Measurements from ENCODE around the gene SRGAP3.
A peak's percentile ranks its signal among the peaks of the same experiment; 100 is the strongest.

Gene SRGAP3

DNA sequence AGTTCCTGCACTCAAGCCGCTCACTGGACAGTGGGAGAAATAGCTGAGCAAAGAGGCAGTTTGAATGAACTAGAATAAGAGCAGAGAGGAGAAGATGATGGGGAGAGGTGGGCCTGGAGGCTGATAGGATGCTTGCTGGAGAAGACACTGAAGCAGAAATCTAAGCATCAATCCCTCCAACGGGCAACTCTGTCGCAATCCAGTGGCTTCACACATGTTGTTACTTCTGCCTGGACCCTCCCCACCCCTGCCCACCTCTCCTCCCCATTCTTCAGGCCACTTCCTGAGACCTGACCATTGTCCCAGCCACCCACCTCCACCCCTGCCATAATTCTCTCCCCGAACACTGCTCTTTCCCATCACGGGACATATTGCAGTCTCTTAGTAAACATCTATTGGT lies 76.0 kb downstream of the SRGAP3 start:
- no peak overlapping the region for H3K27ac Mint-ChIP-seq
- H3K4me1 Mint-ChIP-seq (ENCODE audit: low read depth) = peaks cover 24% of the 10 kb centered on the region
- H3K9me3 Mint-ChIP-seq = no peaks in the 10 kb centered on the region
- no peaks in the 10 kb centered on the region for H3K36me3 Mint-ChIP-seq (ENCODE audit: low read depth)
- no peak overlapping the region for H3K4me3 Mint-ChIP-seq
- H3K27me3 Mint-ChIP-seq (ENCODE audit: low read depth) = peaks cover 14% of the 10 kb centered on the region

DNA sequence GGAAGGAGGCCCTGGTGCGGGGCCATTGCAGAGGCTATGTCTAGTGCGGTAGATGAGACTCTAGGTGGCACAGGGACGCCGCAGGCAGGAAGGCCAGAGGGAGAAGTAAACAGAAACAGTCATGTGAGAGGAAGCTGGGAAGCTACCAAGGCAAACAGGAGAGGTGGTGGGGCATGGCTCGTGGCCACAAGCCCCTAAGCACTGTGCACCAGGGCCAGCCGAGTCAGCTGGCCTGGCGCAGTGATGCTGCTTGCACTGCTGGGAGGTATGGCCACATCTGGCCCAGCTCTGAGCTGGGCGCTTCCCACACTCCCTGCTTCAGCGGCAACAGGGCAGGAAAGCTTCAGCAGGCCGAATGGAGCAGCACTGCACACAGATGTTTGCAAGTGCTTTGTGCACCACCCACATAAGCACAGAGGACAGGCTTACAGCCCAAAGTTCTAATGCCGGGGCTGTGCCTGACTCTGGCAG lies 76.6 kb downstream of the SRGAP3 start:
- H3K27me3 Mint-ChIP-seq (ENCODE audit: low read depth) = peaks cover 14% of the 10 kb centered on the region
- no peak overlapping the region for H3K4me3 Mint-ChIP-seq
- no peaks in the 10 kb centered on the region for H3K36me3 Mint-ChIP-seq (ENCODE audit: low read depth)
- H3K9me3 Mint-ChIP-seq = no peaks in the 10 kb centered on the region
- peaks cover 22% of the 10 kb centered on the region for H3K4me1 Mint-ChIP-seq (ENCODE audit: low read depth)
- H3K27ac Mint-ChIP-seq = no peak overlapping the region

DNA sequence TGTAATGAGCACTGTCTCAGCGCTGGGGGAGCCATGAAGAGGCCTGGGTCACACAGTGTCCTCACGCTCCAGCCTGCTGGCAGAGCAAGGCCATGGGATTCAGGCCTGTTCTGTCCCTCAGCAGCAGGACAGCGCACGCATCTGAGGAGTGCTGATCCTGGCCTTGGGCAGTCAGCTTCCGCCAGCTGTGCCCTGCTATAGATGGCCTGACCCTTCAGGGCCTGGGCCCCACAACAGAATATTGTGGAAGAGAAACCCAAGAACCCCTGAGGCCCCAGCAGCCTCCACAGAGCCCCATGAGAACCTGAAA lies 78.6 kb downstream of the SRGAP3 start:
- Mint-ChIP-seq H3K36me3 (ENCODE audit: low read depth) (no peaks in the 10 kb centered on the region), H3K27me3 (ENCODE audit: low read depth) (peaks cover 14% of the 10 kb centered on the region), H3K4me3 (no peak overlapping the region), H3K4me1 (ENCODE audit: low read depth) (peaks cover 13% of the 10 kb centered on the region), H3K9me3 (no peaks in the 10 kb centered on the region), H3K27ac (no peak overlapping the region)

DNA sequence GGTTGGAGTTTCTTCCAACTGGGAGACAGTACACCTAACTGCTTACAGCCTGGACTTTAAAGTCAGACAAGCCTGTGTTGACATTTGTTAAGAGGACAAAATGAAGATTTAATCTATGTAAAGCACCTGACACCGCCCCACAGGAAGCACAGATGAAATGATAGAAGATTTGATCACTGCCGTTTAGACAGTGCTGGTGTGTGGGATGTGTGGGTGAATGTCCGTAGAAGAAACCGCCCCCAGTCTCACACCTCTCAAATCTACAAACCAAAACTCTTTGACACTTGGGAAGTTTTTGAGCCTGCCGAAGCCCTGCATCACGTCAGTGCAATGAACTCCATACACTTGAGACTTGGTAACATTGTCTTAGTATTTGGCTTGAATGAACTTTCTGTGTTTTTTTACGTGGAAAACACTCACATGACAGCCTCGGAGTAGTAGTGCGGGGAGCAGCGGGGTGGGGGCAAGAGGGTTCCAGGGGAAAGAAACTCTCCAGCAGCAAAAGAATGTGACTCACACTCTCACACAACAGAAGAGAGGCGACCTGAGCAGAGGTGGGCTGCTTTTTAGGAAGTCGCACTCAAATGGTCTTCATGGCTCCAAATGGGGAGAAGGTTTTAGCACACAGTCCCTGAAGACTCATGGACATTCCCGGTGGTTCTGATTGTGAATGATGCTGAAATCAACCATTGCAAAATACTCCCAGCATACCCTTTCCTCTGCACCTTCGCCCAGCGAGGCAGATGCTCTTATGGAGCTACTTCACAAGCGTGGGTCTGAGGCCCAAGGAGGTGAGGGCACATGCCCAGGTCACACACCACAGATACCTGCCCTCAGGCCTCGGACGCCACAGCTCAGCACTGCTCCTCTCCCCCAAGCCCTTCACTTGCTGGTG lies 79.2 kb downstream of the SRGAP3 start:
- Mint-ChIP-seq H3K9me3 (no peaks in the 10 kb centered on the region), H3K36me3 (ENCODE audit: low read depth) (no peaks in the 10 kb centered on the region), H3K27ac (no peak overlapping the region), H3K27me3 (ENCODE audit: low read depth) (peaks cover 13% of the 10 kb centered on the region), H3K4me3 (peak overlapping the region; percentile 14), H3K4me1 (ENCODE audit: low read depth) (peaks cover 13% of the 10 kb centered on the region)

DNA sequence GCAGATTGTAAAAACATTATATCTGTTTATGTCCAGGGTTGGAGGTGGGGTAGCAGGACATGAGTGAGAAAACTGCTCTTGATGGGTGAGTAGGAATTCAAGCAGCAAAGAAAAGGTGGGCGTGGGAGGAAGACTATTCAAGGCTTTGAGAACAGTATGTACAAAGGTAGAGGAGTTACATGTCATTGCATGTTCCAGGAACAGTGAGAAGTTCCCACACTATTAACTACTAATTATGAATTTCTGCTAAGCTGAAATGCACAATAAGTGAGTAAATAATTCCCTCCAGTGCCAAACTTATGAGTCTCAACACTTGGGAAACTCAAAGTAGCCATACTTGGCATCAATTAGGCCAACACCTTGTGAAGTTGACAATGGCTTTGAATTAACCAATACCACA lies 80.1 kb downstream of the SRGAP3 start:
- H3K4me1 Mint-ChIP-seq (ENCODE audit: low read depth) = peaks cover 13% of the 10 kb centered on the region
- H3K36me3 Mint-ChIP-seq (ENCODE audit: low read depth) = no peaks in the 10 kb centered on the region
- H3K27ac Mint-ChIP-seq = no peak overlapping the region
- peaks cover 11% of the 10 kb centered on the region for H3K27me3 Mint-ChIP-seq (ENCODE audit: low read depth)
- no peaks in the 10 kb centered on the region for H3K9me3 Mint-ChIP-seq
- H3K4me3 Mint-ChIP-seq = peak overlapping the region; percentile 15

DNA sequence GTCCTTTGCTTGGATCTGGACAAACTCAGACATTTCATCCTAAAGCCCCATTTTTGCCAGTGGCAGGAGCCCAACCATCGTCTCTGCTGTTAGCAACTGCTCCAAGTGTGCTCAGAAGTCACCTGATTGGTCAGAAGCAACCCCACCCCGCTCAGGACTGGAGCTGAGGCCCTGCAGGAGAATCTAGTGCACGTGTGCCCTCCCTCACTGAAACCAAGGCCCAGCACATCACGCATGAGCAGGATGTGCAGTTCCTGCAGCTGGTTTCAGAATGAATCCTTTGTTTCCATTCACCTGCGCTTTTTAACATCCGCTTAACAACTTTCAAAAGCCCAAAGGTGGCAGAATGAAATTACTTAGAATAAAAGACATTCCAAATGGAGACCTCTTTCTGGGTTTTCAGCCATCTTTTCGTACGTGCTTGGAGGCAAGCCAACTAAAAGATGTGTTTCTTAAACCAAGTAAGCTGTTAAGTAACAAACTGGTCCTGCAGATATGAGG lies 81.2 kb downstream of the SRGAP3 start:
- Mint-ChIP-seq H3K4me1 (ENCODE audit: low read depth) (peaks cover 13% of the 10 kb centered on the region), H3K27me3 (ENCODE audit: low read depth) (peaks cover 8% of the 10 kb centered on the region), H3K4me3 (peak overlapping the region; percentile 3), H3K9me3 (no peaks in the 10 kb centered on the region), H3K27ac (peak overlapping the region; percentile 47), H3K36me3 (ENCODE audit: low read depth) (no peaks in the 10 kb centered on the region)

DNA sequence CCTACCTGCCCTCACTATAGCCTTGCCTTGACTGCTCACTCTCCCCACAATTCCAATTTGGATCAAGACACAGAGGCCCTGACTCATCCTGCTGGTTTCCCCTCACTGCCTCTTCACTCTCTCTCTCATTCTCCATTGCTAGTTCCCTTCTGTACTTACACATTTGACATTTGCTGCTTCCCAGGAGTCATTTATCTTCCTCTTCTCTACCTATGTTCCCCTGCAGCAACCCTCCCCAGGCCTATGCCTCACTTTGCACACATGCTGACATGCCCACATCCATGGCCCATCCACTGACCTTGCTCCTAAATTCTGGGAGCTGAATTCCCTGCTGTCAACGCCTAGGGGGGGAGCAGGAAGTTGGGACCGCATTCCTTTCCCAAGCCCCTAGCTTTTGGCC lies 82.2 kb downstream of the SRGAP3 start:
- H3K9me3 Mint-ChIP-seq = no peaks in the 10 kb centered on the region
- peaks cover 9% of the 10 kb centered on the region for H3K4me1 Mint-ChIP-seq (ENCODE audit: low read depth)
- no peak overlapping the region for H3K27ac Mint-ChIP-seq
- no peak overlapping the region for H3K4me3 Mint-ChIP-seq
- H3K36me3 Mint-ChIP-seq (ENCODE audit: low read depth) = no peaks in the 10 kb centered on the region
- H3K27me3 Mint-ChIP-seq (ENCODE audit: low read depth) = peaks cover 2% of the 10 kb centered on the region

DNA sequence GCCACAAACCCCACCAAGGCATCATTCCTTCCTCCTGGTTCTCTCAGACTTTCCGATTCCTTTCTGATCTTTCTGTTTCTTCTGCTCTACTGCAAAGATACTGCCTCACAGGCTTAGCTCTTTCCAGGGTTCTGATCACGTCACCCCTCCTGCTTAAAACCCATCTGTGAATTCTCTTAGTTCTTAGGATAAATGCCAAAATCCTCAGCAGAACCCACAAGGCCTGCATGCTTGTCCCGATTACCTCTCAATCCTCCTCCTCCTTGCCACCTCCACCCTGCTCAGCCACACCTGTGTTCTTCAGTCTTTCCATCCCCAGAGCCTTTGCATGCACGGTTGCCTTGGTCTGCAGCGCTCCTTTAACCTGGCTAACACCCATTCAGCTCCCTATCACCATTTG lies 84.0 kb downstream of the SRGAP3 start:
- H3K4me3 Mint-ChIP-seq = no peak overlapping the region

DNA sequence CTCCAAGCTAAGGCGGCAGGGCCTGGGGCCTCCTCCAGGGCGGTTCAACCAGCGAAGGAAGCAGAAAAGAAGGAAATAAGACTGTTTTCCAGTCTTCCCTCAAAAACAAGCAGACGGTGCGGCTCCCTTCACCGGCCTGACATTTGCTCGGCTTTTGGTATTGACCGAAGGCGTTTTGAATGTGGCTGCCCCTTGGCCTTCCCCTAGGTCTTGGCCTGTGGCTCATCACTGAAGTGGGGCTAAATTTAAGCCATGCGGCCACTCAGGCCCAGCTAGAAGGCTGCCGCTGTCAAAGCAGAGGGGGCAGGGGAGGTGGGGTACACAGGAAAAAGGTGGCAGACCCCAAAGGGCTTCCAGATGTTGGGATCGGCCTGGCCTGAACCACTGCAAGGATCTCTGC lies 86.2 kb downstream of the SRGAP3 start:
- peaks cover 5% of the 10 kb centered on the region for H3K27me3 Mint-ChIP-seq (ENCODE audit: low read depth)
- H3K27ac Mint-ChIP-seq = no peak overlapping the region
- H3K9me3 Mint-ChIP-seq = no peaks in the 10 kb centered on the region
- no peaks in the 10 kb centered on the region for H3K4me1 Mint-ChIP-seq (ENCODE audit: low read depth)
- H3K4me3 Mint-ChIP-seq = no peak overlapping the region
- no peaks in the 10 kb centered on the region for H3K36me3 Mint-ChIP-seq (ENCODE audit: low read depth)

More for the DNA sequence above, 84.0 kb downstream of the SRGAP3 start:
- H3K27ac Mint-ChIP-seq = no peak overlapping the region
- no peaks in the 10 kb centered on the region for H3K36me3 Mint-ChIP-seq (ENCODE audit: low read depth)
- H3K9me3 Mint-ChIP-seq = no peaks in the 10 kb centered on the region
- peaks cover 5% of the 10 kb centered on the region for H3K27me3 Mint-ChIP-seq (ENCODE audit: low read depth)
- H3K4me1 Mint-ChIP-seq (ENCODE audit: low read depth) = peaks cover 7% of the 10 kb centered on the region

DNA sequence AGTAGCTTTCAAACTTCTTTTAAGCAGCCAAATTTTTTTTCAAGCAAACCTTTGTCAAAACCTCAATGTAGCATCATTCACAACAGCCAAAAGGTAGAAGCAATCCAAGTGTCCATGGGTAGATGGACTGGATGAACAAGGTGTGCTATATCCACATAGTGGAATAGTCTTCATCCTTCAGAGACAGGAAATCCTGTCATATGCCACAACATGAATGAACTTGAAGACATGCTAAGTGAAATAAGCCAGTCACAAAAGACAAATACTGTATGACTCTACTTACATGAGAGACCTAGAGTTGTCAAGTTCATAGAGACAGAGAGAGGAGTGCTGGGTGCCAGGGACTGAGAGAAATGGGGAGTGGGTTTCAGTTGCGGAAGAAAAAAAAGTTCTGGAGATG lies 87.6 kb downstream of the SRGAP3 start:
- Mint-ChIP-seq H3K27me3 (ENCODE audit: low read depth) (peaks cover 5% of the 10 kb centered on the region), H3K4me1 (ENCODE audit: low read depth) (no peaks in the 10 kb centered on the region), H3K36me3 (ENCODE audit: low read depth) (no peaks in the 10 kb centered on the region), H3K9me3 (no peaks in the 10 kb centered on the region), H3K27ac (no peak overlapping the region), H3K4me3 (no peak overlapping the region)

DNA sequence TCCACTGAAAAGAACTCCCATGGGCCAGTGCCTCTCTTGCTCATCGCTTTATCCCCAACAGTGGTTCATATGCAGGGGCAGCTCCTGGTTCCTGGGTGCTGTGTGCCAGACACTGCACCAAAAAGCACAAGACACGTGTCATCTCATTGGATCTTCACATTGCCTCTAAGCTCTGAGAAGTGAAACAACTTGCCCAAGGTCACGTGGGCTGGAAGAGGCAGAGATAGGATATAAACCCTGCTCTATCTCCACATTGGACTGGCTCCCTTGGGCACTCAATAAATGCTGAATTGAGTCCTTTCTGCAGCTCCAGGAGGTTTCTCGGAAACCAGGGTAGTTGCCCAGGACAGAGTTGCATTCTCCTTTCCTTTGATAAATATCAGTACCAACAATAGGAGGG lies 88.1 kb downstream of the SRGAP3 start:
- H3K36me3 Mint-ChIP-seq (ENCODE audit: low read depth) = no peaks in the 10 kb centered on the region
- H3K27me3 Mint-ChIP-seq (ENCODE audit: low read depth) = peaks cover 5% of the 10 kb centered on the region
- H3K9me3 Mint-ChIP-seq = no peaks in the 10 kb centered on the region
- H3K27ac Mint-ChIP-seq = no peak overlapping the region
- H3K4me1 Mint-ChIP-seq (ENCODE audit: low read depth) = no peaks in the 10 kb centered on the region
- no peak overlapping the region for H3K4me3 Mint-ChIP-seq

DNA sequence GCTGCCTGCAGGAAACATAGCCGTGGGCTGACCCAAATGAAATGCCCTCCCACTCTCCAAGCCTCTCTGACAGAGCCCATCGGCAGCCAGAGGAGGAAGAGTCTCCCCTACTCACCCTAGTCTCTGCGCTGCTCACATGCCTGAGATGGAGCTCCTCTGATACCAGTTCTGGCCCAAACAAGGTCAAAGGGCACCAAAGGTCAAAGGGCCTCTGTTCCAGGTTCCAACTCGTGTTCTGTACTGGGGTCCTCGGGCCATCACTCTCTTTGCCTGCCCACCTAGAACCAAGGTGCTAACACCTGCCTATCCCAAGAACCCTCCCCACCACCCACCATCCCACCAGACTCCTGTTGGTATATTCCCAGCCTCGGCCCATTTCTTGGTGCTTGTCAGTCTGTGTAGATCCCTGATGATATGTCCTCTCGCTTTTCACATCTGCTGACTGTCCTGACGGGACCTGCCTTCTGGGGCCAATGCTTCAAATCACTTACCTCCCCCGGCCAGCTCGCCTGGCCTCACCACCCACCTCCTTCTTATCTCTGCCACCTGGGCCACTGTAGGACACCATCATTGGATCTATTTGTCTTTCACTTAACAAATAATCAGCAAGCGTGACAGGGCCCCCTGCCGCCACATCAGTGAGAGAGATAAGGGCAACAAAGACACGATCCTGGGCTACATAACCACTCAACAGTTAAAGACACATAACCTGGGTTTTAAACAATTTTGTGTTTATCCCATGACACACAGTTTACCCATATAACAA lies 90.4 kb downstream of the SRGAP3 start:
- Mint-ChIP-seq H3K27me3 (ENCODE audit: low read depth) (peaks cover 14% of the 10 kb centered on the region), H3K36me3 (ENCODE audit: low read depth) (no peaks in the 10 kb centered on the region), H3K9me3 (no peaks in the 10 kb centered on the region), H3K4me3 (no peak overlapping the region), H3K4me1 (ENCODE audit: low read depth) (no peaks in the 10 kb centered on the region), H3K27ac (no peak overlapping the region)

DNA sequence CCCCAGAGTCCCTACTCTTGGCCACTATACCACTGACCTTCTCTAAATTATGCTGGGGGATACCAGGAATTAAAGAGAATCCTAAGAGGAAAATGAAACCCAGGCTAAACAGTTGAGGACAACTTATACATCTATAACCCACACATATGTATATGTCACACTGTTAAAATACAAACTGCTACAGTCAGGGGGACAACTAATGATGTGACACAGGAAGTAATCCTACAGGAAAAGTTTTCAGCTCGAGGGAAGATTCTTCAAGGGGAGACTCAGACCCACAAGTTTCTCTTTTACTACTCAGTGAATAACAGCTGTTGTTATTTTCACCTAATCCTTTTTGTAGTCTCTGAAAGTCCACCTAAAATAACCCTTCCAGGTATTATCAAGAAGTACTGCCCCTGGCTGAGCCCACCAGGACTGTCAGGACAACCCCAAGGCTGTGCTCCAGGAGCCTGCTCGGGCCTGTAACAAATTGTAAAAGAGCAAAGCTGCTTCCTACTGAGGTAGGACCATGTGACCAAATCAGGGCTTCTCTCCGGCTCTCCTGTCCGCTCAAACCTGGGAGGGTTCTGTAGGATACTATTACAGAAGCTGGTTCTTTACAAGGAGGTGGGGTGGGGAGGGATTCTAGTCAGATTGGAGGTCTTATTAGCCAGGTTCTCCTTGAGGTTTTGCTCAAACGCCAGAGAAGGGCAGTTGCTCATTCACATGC lies 91.6 kb downstream of the SRGAP3 start:
- H3K9me3 Mint-ChIP-seq = no peaks in the 10 kb centered on the region
- H3K27me3 Mint-ChIP-seq (ENCODE audit: low read depth) = peaks cover 15% of the 10 kb centered on the region
- no peak overlapping the region for H3K4me3 Mint-ChIP-seq
- H3K4me1 Mint-ChIP-seq (ENCODE audit: low read depth) = no peaks in the 10 kb centered on the region
- no peak overlapping the region for H3K27ac Mint-ChIP-seq
- H3K36me3 Mint-ChIP-seq (ENCODE audit: low read depth) = no peaks in the 10 kb centered on the region

DNA sequence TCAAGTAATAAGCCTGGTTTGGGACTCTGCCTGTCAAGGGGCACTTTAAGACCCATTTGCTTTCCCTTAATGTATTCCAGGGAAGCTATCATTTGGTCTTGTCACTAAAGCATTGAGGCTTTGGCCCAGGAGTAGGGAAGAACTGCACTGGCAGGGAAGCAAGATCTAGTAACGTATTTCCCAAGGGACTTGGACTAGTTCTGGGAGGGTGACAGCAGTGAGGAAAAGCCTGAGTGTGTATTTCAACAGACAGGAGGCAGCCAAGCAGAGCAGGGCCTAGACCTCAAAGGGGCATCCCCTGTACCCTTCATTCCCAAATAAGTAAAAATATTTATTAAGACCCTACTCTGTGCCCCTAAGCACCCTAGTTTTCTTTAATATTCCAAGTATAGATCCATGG lies 92.8 kb downstream of the SRGAP3 start:
- Mint-ChIP-seq H3K4me3 (no peak overlapping the region), H3K36me3 (ENCODE audit: low read depth) (no peaks in the 10 kb centered on the region), H3K9me3 (peaks cover 5% of the 10 kb centered on the region), H3K27me3 (ENCODE audit: low read depth) (peaks cover 11% of the 10 kb centered on the region), H3K4me1 (ENCODE audit: low read depth) (no peaks in the 10 kb centered on the region), H3K27ac (no peak overlapping the region)

All from T-helper 1 cell treated with Interleukin-12 subunit alpha and Interleukin-12 subunit beta and Interleukin-4 antibody, amounts not matched to agents 30 μg/mL and 1 μg/mL, for 36 hours (primary cell).